HG03280 (cell line): Measurements from ENCODE around the gene ZBTB42.
"Not testable (repeated sequence)": the region's sequence is repeated elsewhere in the genome, so short reads cannot be mapped to it uniquely, and the experiment has no call there.

Experiments used
- ATAC-seq: cut with Tn5 transposase; IDR thresholded peaks from one replicate; pipeline ENCODE4 v1.9.1; 2021; ENCODE audit warnings: mild to moderate bottlenecking, moderate library complexity; ENCODE audit not compliant: unreplicated experiment

ZBTB42 gene

GRCh38 chr14:104830781-104831180 lies 29.9 kb downstream of the ZBTB42 start:
- no peak for ATAC-seq

GRCh38 chr14:104836171-104836935 lies 35.5 kb downstream of the ZBTB42 start:
- not testable (repeated sequence) for ATAC-seq

- no peak for ATAC-seq
Observed at GRCh38 chr14:104841730-104842129, 40.8 kb downstream of the ZBTB42 start.

- no peak for ATAC-seq
Observed at GRCh38 chr14:104843006-104843405, 42.1 kb downstream of the ZBTB42 start.

GRCh38 chr14:104843442-104844305 lies 42.8 kb downstream of the ZBTB42 start:
- no peak for ATAC-seq

- ATAC-seq: no peak
Observed at GRCh38 chr14:104844306-104845032, 43.6 kb downstream of the ZBTB42 start.

GRCh38 chr14:104845033-104845666 lies 44.2 kb downstream of the ZBTB42 start:
- no peak for ATAC-seq

GRCh38 chr14:104845834-104846441 lies 45.0 kb downstream of the ZBTB42 start:
- no peak for ATAC-seq

GRCh38 chr14:104852280-104852663 lies 51.4 kb downstream of the ZBTB42 start:
- no peak for ATAC-seq
